ENCODE measurements around the gene TRPC3.

- TF ChIP-seq, protein P1, sequence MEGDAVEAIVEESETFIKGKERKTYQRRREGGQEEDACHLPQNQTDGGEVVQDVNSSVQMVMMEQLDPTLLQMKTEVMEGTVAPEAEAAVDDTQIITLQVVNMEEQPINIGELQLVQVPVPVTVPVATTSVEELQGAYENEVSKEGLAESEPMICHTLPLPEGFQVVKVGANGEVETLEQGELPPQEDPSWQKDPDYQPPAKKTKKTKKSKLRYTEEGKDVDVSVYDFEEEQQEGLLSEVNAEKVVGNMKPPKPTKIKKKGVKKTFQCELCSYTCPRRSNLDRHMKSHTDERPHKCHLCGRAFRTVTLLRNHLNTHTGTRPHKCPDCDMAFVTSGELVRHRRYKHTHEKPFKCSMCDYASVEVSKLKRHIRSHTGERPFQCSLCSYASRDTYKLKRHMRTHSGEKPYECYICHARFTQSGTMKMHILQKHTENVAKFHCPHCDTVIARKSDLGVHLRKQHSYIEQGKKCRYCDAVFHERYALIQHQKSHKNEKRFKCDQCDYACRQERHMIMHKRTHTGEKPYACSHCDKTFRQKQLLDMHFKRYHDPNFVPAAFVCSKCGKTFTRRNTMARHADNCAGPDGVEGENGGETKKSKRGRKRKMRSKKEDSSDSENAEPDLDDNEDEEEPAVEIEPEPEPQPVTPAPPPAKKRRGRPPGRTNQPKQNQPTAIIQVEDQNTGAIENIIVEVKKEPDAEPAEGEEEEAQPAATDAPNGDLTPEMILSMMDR (IDR thresholded peaks at IDR 0.05) = no peak
- TF ChIP-seq POLR2A (IDR thresholded peaks at IDR 0.05) = no peak
Observed at GRCh38 chr4:121863799-121864198, 88.1 kb downstream of the TRPC3 start.

Measured in uterus (tissue), 2 donors.